ENCODE results near the gene PSRC1.
"Not testable (repeated sequence)": the region's sequence is repeated elsewhere in the genome, so short reads cannot be mapped to it uniquely, and the experiment has no call there.

The PSRC1 gene

DNA sequence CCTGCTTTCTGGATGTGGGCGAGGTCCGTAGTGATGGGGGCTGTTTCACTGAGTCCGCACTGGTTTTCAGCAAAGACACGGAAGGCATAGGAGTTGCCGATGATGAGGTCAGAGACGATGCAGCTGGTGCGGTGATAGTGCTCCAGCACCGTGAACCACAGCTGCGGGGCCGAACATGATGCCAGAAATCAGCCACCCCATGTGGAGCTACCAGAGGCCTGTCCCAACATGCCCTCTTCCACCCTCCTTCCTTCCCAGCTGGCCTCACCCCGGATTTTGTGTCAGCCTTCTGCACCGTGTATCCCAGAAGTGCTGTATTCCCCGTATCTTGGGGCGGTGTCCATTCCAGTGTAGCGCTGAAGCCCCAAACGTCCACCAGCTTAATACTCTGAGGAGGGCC, 13.8 kb upstream of the PSRC1 start:
- no peak for DNase-seq (ENCODE audit: low read depth in 1 of 2, low spot score in 1 of 2)

DNA sequence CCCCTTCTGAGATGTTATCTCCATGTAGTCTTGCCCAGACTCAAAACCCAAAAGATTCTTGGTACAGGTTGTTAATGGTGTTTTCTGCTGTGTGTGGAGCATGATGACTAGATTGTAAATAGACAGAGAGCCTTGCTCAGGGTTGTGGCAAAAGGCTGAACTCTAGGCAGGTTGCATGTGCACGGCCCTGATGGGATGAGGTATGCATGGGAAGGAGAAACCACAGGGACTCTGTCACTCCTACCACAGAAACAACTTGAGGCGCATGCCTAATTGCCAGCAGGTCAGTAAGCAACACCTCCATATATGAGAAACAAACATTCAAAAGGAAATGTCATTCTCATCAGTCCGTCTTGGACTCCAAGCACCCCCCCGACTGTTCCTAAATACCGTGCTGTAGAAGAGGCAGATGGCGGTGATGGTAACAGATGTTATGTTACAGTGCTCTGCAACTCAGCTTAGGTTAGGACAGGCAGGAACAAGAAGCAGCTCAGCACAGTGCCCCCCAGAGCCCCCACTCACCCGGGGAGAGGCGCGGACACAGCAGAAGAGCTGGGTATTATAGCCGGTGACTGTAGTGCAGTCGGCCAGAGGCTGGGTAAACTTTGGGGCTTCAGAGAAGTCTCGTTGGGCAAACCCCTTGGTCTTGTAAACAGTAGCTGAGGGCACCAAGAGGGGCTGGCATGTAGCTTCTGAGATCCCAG, 12.9 kb upstream of the PSRC1 start:
- DNase-seq (ENCODE audit: low read depth in 1 of 2, low spot score in 1 of 2), result no peak

DNA sequence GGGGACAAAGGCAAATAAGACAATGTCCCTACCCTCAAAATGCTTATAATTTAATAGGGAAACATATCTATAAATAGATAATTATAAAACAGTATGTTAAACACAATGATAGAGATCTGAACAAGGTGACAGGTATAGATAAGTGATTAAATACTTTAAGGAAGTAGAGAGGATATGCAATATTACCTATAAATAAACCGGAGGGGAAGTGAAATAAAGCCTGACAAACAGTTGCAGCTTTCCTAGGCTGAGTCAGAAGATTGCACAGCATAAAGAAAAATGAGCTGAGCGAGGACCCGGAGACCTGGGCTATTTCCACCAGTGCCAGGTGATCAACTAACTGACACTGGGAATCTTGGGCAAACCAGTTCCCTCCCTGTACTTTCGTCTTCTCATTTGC, 11.5 kb upstream of the PSRC1 start:
- DNase-seq (ENCODE audit: low read depth in 1 of 2, low spot score in 1 of 2), result no peak

DNA sequence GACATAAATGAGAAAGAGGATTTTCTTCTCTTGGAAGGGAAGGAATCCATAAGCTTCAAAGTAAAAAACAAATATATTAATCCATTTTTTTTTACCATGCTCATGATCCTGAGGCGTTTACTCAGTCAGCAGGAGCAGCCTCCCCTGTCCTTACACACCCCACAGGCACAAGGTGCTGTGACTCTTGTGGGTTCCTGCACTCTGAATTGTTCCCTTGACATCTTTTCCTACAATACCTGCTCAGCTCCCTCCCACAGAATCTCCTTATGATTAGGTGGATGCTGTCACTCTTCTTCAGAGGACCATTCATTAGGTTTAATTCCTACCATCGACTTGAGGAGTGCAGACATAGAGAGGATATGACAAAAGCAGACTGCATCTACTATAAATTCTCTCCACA, 10.1 kb upstream of the PSRC1 start:
- DNase-seq (ENCODE audit: low read depth in 1 of 2, low spot score in 1 of 2), result no peak

DNA sequence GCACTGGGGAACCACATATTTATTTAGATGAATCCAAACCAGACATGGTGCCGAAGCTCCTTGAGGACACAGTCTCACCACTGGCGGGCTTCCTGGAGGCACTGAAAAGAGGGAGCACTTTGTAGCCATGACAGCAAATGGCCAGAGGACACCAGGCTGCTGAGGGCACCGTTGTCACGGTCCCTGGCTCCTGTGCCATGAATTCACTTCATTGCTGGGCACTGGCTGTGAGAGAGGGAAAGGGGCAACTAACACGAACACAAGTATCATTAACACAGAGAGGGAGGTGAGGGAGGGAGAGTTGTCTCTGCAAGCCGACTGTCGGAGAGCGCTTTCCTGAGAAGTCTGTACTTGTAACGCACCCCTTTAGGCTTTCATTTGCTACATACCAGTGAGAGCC, 9.4 kb upstream of the PSRC1 start:
- DNase-seq (ENCODE audit: low read depth in 1 of 2, low spot score in 1 of 2), result no peak

DNA sequence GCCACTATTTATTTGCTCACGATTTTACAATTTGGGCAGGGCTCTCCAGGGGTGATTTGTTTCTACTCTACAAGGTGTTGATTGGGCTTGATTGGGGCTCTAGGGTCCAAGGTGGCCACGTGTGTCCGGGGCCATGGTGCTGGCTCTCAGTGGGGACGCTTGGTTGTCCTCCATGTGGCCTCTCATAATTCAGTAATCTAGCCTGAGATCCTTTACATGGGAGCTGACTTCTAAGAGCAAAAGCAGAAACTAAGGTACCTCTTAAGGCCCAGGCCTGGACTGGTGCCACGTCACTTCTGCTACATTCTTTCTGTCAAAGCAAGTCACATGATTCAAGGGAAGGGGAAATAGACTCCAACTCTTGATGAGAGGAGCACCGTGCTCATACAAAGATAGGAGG, 8.1 kb upstream of the PSRC1 start:
- DNase-seq (ENCODE audit: low read depth in 1 of 2, low spot score in 1 of 2), result no peak

DNA sequence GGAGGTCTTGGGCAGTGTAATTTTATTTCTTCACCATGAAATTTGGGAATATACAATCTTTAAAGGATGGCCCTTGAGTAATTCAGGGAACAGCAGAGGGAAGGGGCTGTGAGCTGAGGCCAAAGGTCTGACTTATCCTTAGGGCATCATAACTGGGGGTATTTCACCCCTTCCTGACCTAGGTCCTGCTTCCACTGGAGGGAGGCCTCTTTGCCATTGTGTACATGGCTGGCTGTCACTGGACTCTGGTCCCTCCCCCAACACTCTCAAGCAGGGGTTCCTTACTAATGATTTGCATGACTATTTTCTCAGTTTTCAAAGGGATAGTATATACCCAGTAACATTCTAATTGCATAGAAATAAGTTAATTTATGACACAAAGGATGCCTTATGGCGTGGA, 7.2 kb upstream of the PSRC1 start:
- no peak for DNase-seq (ENCODE audit: low read depth in 1 of 2, low spot score in 1 of 2)

DNA sequence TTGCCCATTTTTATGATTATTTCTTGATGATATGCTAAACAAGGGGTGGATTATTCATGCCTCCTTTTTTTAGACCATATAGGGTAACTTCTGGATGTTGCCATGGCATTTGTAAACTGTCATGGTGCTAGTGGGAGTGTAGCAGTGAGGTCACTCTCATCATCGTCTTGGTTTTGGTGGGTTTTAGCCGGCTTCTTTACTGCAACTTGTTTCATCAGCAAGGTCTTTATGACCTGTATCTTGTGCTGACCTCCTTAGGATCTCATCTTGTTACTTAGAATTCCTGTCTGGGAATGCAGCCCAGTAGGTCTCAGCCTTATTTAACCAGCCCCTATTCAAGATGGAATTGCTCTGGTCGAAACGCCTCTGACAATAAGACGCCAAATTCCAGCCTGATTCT, 3.8 kb upstream of the PSRC1 start:
- not testable (repeated sequence) for DNase-seq (ENCODE audit: low read depth in 1 of 2, low spot score in 1 of 2)

DNA sequence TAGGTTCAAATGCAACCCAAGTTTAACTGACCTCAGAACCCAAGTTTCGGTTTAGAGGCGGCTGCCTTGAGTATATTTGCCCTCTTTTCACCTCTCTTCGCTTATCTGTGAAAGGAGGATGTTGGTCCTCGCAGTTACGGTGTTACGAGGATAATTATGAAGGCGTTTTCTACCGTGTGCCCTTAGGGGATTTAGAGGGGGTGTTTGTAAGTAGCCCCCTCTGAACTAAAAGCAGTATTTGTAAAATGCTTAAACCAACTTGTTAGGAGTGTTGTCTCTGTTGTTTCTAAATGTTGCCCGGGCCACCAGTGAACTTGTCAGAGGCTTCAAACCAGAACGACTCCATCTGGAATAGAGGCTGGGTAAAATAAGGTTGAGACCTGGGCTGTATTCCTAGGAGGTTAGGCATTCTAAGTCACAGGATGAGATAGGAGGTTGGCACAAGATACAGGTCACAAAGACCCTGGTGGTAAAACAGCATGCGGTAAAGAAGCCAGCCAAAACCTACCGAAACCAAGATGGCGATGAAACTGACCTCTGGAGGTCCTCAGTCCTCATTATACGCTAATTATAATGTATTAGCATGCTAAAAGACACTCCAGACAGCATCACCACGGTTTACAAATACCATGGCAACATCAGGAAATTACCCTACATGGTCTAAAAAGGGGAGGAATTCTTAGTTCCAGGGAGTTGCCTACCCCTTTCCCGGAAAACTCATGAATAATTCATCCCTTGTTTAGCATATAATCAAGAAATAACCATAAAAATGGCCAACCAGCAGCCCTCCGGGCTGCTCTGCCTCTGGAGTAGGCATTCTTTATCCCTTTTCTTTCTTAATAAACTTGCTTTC, 1.0 kb upstream of the PSRC1 start:
- no peak for DNase-seq (ENCODE audit: low read depth in 1 of 2, low spot score in 1 of 2)

DNA sequence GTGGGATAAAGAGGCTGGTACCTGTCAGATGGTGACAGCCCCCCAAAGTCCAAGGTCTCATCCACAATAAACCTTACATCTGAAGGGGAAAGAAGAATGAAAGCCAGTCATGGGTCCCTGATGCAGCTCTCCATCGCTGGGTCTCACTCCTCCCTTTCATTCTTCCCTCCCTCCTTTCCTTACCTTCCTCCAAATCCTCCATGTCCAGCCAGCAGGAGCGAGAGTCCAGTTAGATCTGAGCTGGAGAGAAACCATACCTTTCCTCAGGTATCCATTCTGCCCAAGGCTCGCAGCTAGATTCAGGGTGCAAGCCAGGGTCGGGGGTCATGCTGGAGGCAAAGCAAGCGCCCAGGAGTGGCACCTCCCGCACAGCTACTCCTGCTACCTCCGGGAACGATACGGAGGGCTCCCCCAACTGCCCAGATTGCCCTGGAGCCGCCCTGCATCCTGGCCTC, 421 bp downstream of the PSRC1 start:
- no peak for DNase-seq (ENCODE audit: low read depth in 1 of 2, low spot score in 1 of 2)

DNA sequence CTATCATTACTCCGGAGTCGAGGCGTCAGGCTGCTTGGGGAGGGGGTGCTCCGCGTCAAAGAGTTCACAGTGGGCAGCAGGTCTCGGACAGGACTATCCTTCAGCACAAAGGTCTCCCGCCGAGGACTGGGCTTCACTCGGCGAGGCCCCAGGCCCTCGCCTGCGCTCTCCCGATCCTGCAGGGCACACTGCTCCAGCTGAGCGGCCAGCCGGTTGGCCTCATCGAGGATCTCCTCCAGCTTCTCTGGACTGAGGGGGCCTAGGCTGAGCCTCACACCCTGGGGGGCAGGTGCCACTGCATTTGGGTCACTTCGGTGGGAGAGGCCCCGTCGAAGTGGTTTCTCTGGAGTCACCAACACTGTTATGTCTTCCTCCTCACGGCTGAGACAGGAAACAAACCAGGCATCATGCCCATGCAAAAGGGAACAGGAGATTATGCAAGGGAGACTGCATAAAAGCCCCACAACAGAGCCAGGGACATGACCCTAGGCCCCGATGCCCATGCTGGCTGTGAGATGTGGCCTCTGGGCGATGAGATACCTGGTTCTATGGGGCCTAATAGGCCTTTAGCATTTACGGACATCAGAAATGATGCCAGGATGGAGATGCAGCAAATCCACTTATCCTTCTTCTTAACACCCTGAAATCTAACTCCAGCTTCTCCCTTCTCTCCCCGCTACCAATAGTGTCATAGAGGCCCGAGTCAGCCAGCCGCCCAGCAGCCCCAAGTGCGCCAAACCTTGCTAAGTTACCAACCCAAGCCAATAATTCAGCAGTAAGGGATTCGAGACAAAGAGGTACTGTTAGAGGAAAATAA, 1.1 kb downstream of the PSRC1 start:
- DNase-seq (ENCODE audit: low read depth in 1 of 2, low spot score in 1 of 2), result no peak

DNA sequence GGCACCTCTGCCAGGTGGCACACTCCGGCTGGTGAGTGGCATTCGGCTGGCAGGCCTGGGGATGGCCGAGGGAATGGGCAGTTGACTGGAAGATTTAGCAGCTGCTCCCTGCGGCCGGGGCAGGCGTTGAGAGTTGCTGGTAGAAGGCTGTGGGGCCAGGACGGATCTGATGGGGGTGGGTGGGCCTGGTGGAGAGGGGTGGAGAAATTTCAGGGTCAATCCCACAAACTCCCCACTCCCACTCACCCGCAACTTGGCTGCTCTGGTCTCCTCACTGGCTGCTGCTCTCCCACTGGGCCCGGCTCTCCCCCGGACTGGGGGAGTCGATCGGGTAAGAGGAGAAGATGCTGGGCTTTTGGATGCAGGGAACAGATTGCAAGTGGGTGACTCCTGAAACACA, 2.1 kb downstream of the PSRC1 start:
- no peak for DNase-seq (ENCODE audit: low read depth in 1 of 2, low spot score in 1 of 2)

DNA sequence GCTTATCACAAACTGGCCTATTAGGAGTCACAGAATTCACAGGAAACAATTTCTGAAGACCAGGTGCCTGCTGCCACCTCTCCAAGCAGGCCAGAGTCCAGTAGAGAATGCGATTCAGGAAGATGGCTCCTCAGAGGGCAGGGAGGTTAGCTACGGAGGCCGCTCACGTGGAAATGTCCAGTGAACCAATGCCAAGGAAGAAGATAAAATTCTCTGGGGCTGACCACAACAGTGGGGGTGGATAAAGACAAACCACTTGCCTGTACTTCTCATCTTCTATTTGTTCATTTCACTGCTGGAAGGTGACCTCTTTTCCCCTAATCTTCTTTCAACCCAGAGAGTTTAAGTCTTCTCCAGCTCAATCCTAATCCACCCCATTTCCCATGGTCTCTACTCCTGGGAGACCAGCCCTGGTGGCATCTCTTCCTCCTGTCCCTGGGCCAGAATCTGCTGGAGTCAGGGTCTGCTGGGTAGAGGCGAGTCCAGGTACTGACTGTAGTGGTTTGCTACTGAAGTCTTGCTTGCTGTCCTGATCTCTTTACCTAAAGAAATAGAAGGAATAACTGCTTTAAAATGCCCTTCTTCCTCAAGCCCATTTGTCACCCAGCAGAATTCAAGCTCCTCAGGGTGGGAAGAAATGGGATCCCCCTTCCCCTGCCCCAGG, 3.2 kb downstream of the PSRC1 start:
- no peak for DNase-seq (ENCODE audit: low read depth in 1 of 2, low spot score in 1 of 2)

DNA sequence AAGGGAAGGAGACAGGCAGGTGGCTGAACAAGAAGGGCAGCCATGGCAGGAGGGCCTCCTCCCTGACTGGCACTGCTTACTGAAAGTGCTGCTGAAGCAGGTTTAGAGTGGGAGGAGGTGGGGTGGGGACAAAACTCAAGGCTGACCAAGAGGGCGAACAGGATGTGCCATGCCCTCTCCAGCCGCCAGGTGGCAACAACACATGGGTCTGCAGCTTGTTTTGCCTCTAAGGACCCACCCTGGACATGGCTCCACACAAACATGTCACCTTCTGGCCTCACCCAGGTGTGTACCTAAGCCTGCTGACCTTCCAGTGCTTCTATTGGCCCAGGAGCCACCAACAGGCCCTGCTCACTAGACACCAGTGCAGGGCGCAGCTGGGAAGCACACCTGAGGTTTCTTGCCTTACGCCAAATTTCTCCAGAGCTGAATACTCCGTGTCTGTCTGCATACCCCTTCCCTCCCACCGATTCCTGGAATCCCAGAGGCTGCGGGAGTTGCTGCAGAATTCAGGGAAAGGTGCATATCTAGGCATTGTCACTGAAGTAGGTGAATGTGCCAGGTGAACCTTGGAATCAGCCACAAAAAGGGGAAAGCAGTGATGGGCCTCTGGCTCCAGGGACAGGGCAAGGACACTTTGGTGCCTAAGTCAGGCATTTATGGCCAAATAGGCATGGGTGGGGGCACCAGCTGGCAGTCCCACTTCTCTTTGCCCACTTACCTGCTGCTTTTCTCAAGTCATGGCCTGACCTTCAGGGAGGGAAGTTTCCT, 5.3 kb downstream of the PSRC1 start:
- peak; percentile 21 to 44 for DNase-seq (ENCODE audit: low read depth in 1 of 2, low spot score in 1 of 2)

DNA sequence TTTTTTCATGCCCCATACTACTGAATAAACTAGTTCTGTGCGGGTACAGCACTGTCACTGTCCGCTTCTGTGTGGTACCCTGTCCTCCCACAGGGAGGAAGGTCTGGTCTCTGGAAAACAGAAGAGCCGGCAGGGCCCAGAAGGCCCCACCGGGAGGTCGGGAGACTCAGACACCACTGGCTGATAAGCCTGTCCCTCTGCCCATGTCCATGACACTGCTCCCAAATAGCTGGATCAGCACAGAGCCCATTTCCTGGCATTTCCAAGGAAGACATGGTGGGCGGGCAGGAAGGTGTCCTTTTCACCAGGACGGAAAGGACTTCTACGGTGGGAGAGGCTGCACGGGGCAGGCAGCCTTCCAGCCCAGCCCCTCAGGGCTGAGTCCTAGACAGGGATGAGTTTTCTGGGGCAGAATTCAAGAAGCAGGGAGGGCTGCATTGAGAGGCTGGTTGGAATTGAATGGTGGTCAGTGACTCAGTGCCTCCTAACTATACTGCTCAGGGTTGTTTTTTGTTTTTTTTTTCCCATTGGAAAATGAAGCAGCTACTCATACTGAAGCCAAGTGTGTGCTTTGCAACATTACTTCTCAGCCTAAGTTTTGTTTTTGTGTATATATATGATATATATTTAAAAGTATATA, 7.1 kb downstream of the PSRC1 start:
- DNase-seq (ENCODE audit: low read depth in 1 of 2, low spot score in 1 of 2), result no peak

DNA sequence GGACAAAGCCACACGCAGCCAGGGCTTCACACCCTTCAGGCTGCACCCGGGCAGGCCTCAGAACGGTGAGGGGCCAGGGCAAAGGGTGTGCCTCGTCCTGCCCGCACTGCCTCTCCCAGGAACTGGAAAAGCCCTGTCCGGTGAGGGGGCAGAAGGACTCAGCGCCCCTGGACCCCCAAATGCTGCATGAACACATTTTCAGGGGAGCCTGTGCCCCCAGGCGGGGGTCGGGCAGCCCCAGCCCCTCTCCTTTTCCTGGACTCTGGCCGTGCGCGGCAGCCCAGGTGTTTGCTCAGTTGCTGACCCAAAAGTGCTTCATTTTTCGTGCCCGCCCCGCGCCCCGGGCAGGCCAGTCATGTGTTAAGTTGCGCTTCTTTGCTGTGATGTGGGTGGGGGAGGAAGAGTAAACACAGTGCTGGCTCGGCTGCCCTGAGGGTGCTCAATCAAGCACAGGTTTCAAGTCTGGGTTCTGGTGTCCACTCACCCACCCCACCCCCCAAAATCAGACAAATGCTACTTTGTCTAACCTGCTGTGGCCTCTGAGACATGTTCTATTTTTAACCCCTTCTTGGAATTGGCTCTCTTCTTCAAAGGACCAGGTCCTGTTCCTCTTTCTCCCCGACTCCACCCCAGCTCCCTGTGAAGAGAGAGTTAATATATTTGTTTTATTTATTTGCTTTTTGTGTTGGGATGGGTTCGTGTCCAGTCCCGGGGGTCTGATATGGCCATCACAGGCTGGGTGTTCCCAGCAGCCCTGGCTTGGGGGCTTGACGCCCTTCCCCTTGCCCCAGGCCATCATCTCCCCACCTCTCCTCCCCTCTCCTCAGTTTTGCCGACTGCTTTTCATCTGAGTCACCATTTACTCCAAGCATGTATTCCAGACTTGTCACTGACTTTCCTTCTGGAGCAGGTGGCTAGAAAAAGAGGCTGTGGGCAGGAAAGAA, 8.1 kb downstream of the PSRC1 start:
- no peak for DNase-seq (ENCODE audit: low read depth in 1 of 2, low spot score in 1 of 2)

DNA sequence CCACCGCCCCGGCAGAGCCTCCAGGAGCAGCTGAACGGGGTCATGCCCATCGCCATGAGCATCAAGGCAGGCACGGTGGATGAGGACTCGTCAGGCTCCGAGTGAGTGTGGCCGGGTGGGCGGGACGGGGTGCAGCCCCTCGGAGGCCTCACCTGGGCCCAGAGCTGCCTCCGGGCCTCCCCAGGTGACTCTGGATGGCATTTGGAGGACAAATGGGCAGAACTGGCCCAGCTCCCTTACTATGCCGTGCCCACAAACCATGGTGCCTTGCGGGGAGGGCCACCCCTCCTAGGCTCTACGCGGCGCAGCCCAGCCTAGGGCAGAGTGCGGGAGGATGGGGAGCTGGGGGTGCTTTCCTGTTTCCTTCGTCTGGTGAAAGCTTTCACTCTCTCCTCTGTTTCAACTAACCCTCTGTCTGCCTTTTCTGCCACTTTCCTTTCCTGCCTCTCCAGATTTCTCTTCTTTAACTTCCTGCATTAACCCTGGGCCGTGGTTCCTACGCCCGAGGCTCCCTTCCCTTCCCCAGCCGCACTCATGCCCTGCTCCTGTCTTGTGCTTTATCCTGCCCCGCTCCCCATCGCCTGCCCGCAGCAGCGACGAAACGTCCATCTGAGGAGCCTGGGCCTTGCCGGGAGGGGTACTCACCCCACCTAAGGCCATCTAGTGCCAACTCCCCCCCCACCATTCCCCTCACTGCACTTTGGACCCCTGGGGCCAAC, 9.2 kb downstream of the PSRC1 start:
- DNase-seq (ENCODE audit: low read depth in 1 of 2, low spot score in 1 of 2), result no peak

DNA sequence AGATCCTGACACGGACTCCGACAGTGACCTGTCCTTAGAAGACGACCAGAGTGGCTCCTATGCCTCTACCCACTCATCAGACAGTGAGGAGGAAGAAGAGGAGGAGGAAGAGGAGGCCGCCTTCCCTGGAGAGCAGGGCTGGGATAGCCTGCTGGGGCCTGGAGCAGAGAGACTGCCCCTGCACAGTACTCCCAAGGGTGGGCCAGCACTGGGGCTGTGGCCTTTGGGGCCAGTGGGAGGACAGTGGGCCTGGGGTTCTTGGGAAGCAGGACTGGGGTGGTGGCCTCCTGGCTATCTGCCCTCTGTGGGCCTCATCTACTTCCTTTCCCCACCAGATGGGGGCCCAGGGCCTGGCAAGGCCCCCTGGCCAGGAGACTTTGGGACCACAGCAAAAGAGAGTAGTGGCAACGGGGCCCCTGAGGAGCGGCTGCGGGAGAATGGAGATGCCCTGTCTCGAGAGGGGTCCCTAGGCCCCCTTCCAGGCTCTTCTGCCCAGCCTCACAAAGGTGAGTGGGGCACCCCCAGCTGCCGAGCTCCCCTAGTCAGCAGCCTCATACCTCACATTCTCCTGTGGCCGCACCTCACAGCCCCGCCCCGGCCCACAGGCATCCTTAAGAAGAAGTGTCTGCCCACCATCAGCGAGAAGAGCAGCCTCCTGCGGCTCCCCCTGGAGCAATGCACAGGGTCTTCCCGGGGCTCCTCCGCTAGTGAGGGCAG, 10.0 kb downstream of the PSRC1 start:
- DNase-seq (ENCODE audit: low read depth in 1 of 2, low spot score in 1 of 2), result no peak

All from activated CD4-positive, alpha-beta T cell treated with anti-CD3 and anti-CD28 coated beads, Interleukin-2, amount 50 U/mL, for 24 hours (primary cell).